HepG2 (cell line): ENCODE results near the gene SF3B6. TPM values are rescaled to one million over a fixed set of nuclear protein-coding genes. Genes with fewer than 3 reads are reported as not detected.
A peak's percentile ranks its signal among the peaks of the same experiment; 100 is the strongest.

Experiments used
- CSRNP2 ChIP-seq: sonication (generic); formaldehyde crosslinking; conservative IDR thresholded peaks from 2 replicates; pipeline ENCODE4 v1.8.0; 2022; ENCODE audit warnings: low read depth, missing genetic modification reagents
- EZH2 ChIP-seq: conservative IDR thresholded peaks from 2 replicates; pipeline ENCODE4 v1.6.1; 2012; ENCODE audit warnings: mild to moderate bottlenecking, low read depth, low read length, moderate library complexity
- FOXK1 ChIP-seq: sonication (generic); formaldehyde crosslinking; IDR thresholded peaks from 2 replicates; pipeline ENCODE4 v1.4.0; 2020; ENCODE audit warnings: low read depth, missing genetic modification reagents, borderline replicate concordance
- FOXM1 ChIP-seq: sonication (generic); formaldehyde crosslinking; IDR thresholded peaks from 2 replicates; pipeline ENCODE4 v1.5.0; 2020; ENCODE audit warnings: missing genetic modification reagents
- GABPA ChIP-seq, 2 experiments: IDR thresholded peaks; 2 replicates each; pipeline ENCODE4 v1.6.1; 2011 to 2016; ENCODE audit warnings: low read depth in 2 of 2, low read length in 1 of 2, missing biosample characterization in 1 of 2, missing genetic modification characterization in 1 of 2
- HINFP ChIP-seq: sonication (generic); formaldehyde crosslinking; IDR thresholded peaks from 2 replicates; pipeline ENCODE4 v1.4.0; 2020; ENCODE audit warnings: low read depth, mild to moderate bottlenecking, missing genetic modification reagents
- IKZF1 ChIP-seq: fragments of 450-650 bp; IDR thresholded peaks from 2 replicates; pipeline ENCODE4 v1.7.1; 2016
- ONECUT2 ChIP-seq: sonication (generic); formaldehyde crosslinking; IDR thresholded peaks from 2 replicates; pipeline ENCODE4 v1.4.0; 2020; ENCODE audit warnings: missing genetic modification reagents
- PBX3 ChIP-seq: sonication (generic); formaldehyde crosslinking; IDR thresholded peaks from 2 replicates; pipeline ENCODE4 v1.8.1; 2023; ENCODE audit warnings: missing genetic modification reagents, inconsistent platforms, borderline replicate concordance
- POLR2AphosphoS5 ChIP-seq: IDR thresholded peaks from 2 replicates; pipeline ENCODE4 v1.6.1; 2012; ENCODE audit warnings: low read depth, low read length
- RNF2 ChIP-seq: fragments of 450-650 bp; conservative IDR thresholded peaks from 2 replicates; pipeline ENCODE4 v1.6.1; 2016; ENCODE audit warnings: low read depth
- SALL1 ChIP-seq: sonication (generic); formaldehyde crosslinking; IDR thresholded peaks from 2 replicates; pipeline ENCODE4 v1.8.0; 2022; ENCODE audit warnings: mild to moderate bottlenecking, missing genetic modification reagents
- SRY ChIP-seq: sonication (generic); formaldehyde crosslinking; IDR thresholded peaks from 2 replicates; pipeline ENCODE4 v1.8.0; 2022; ENCODE audit warnings: mild to moderate bottlenecking, missing genetic modification reagents
- SYNCRIP ChIP-seq: fragments of 200-400 bp; formaldehyde crosslinking; IDR thresholded peaks from 2 replicates; pipeline ENCODE4 v1.6.1; 2018; ENCODE audit warnings: mild to moderate bottlenecking, low read depth, low read length; ENCODE audit not compliant: insufficient read depth
- TBP ChIP-seq: sonication (generic); formaldehyde crosslinking; IDR thresholded peaks from 2 replicates; pipeline ENCODE4 v1.5.0; 2020; ENCODE audit warnings: missing genetic modification reagents
- ZBTB44 ChIP-seq: sonication (generic); formaldehyde crosslinking; IDR thresholded peaks from 2 replicates; pipeline ENCODE4 v1.4.0; 2020; ENCODE audit warnings: missing genetic modification reagents
- ZNF225 ChIP-seq: sonication (generic); formaldehyde crosslinking; IDR thresholded peaks from 2 replicates; pipeline ENCODE4 v1.4.0; 2020; ENCODE audit warnings: mild to moderate bottlenecking, missing genetic modification reagents
- ZNF253 ChIP-seq: sonication (generic); formaldehyde crosslinking; IDR thresholded peaks from 2 replicates; pipeline ENCODE4 v1.8.0; 2022; ENCODE audit warnings: mild to moderate bottlenecking, missing genetic modification reagents, borderline replicate concordance
- ZNF383 ChIP-seq: sonication (generic); formaldehyde crosslinking; IDR thresholded peaks from 2 replicates; pipeline ENCODE4 v1.4.0; 2020; ENCODE audit warnings: missing genetic modification reagents, mild to moderate bottlenecking, borderline replicate concordance
- ZNF446 ChIP-seq: sonication (generic); formaldehyde crosslinking; IDR thresholded peaks from 2 replicates; pipeline ENCODE4 v1.5.0; 2020; ENCODE audit warnings: mild to moderate bottlenecking, missing genetic modification reagents
- ZNF570 ChIP-seq: sonication (generic); formaldehyde crosslinking; IDR thresholded peaks from 2 replicates; pipeline ENCODE4 v1.4.0; 2020; ENCODE audit warnings: mild to moderate bottlenecking, missing genetic modification reagents, borderline replicate concordance
- ZNF747 ChIP-seq: sonication (generic); formaldehyde crosslinking; IDR thresholded peaks from 2 replicates; pipeline ENCODE4 v1.8.1; 2023; ENCODE audit warnings: missing genetic modification reagents, mild to moderate bottlenecking, borderline replicate concordance
- ZNF790 ChIP-seq: sonication (generic); formaldehyde crosslinking; IDR thresholded peaks from 2 replicates; pipeline ENCODE4 v1.8.0; 2022; ENCODE audit warnings: missing genetic modification reagents, mild to moderate bottlenecking, borderline replicate concordance
- ZNF879 ChIP-seq: sonication (generic); formaldehyde crosslinking; IDR thresholded peaks from 2 replicates; pipeline ENCODE4 v1.8.1; 2023; ENCODE audit warnings: missing genetic modification reagents
- ZSCAN31 ChIP-seq: sonication (generic); formaldehyde crosslinking; IDR thresholded peaks from 2 replicates; pipeline ENCODE4 v1.5.0; 2020; ENCODE audit warnings: low read depth, mild to moderate bottlenecking, missing genetic modification reagents
- polyA plus RNA-seq, 8 experiments: library from polyadenylated mRNA; depleted of rRNA in 3 of 8; stranded (reverse) in 7 of 8; unstranded in 1 of 8; fragments of >200 nt; fragmentation: Illumina TruSeq in 4 of 8; extraction: Trizol in 4 of 8; gene quantifications; 2 replicates each; pipeline versions ENCODE4 v1.2.1 to v1.2.3, GENCODE V29; 2011 to 2016; ENCODE audit warnings: low read depth in 4 of 8, missing spikeins in 1 of 8, mixed read lengths in 1 of 8; ENCODE audit not compliant: insufficient read depth in 1 of 8
- total RNA-seq, 5 experiments: library from RNA; depleted of rRNA; stranded (reverse); fragments of >200 nt; fragmentation: Illumina TruSeq; extraction: Trizol; gene quantifications; 2 replicates each; pipeline ENCODE4 v1.2.3, GENCODE V29; 2016; ENCODE audit warnings: low read depth in 1 of 5

Gene SF3B6
- total and polyA plus RNA-seq, 2 of the 13 experiments (the other 11 are each of a cell fraction or from before 2014, with no cell fraction given): 177 to 182 TPM

- TF ChIP-seq IKZF1: no peak
- peak; percentile 64; the same call in 1 of the 2 replicates for TF ChIP-seq FOXM1 (CRISPR knock-in tag)
- TF ChIP-seq ZNF383 (CRISPR knock-in tag): 0 out of 2 replicates have a peak, but pooled peaks have one; percentile 75
- peak; percentile 84 for TF ChIP-seq SALL1 (CRISPR knock-in tag)
- peak; percentile 86; the same call in 1 of the 2 replicates for TF ChIP-seq ZSCAN31 (CRISPR knock-in tag)
- TF ChIP-seq SYNCRIP: no peak
- peak; percentile 81; the same call in 1 of the 2 replicates for TF ChIP-seq ZNF570
- no peak for TF ChIP-seq PBX3 (CRISPR knock-in tag)
- peak; percentile 77 for TF ChIP-seq ZNF253
- TF ChIP-seq RNF2: peak; percentile 84
- peak; percentile 94 for TF ChIP-seq HINFP (CRISPR knock-in tag)
- TF ChIP-seq FOXK1 (CRISPR knock-in tag): peak; percentile 36; the same call in 1 of the 2 replicates
- peak; percentile 79 for TF ChIP-seq ZNF747
- TF ChIP-seq GABPA (IDR thresholded peaks at IDR 0.05; ENCODE audit: low read depth, low read length): no peak
- TF ChIP-seq GABPA (CRISPR knock-in tag; IDR thresholded peaks at IDR 0.05; ENCODE audit: low read depth): no peak
- peak; percentile 17; the same call in 1 of the 2 replicates for TF ChIP-seq ZBTB44 (CRISPR knock-in tag)
- TF ChIP-seq ZNF879 (CRISPR knock-in tag): no peak
- TF ChIP-seq ONECUT2 (CRISPR knock-in tag): no peak
- peak; percentile 89 for TF ChIP-seq SRY (CRISPR knock-in tag)
- peak; percentile 55 for TF ChIP-seq POLR2AphosphoS5
- TF ChIP-seq CSRNP2: no peak
- TF ChIP-seq TBP (CRISPR knock-in tag): no peak
- peak; percentile 86; the same call in 1 of the 2 replicates for TF ChIP-seq ZNF446 (CRISPR knock-in tag)
- peak; percentile 79; the same call in 1 of the 2 replicates for TF ChIP-seq ZNF225 (CRISPR knock-in tag)
- TF ChIP-seq EZH2: no peak
- peak; percentile 80; the same call in 1 of the 2 replicates for TF ChIP-seq ZNF790 (CRISPR knock-in tag)
Observed at GRCh38 chr2:24123195-24123921, 47.2 kb upstream of the SF3B6 start, which contains the start of the genes FAM228B and PFN4 (continued).
